Measurements from ENCODE around the gene FOSL1. TPM values are rescaled to one million over a fixed set of nuclear protein-coding genes. Genes with fewer than 3 reads are reported as not detected.

FOSL1 gene
- total and polyA plus RNA-seq, 2 of the 13 experiments (the other 11 are each of a cell fraction or from before 2014, with no cell fraction given): 4.0 to 4.1 TPM

- TF ChIP-seq FUBP1 (CRISPR knock-in tag; IDR thresholded peaks at IDR 0.05; ENCODE audit: borderline replicate concordance): no peak
- TF ChIP-seq ZNF580 (CRISPR knock-in tag; IDR thresholded peaks at IDR 0.05; ENCODE audit: borderline replicate concordance, low read depth): 0 out of 2 replicates have a peak, but pooled peaks have one; percentile 37
- TF ChIP-seq HCFC1 (IDR thresholded peaks at IDR 0.05; ENCODE audit: low read depth, low read length): no peak
- no peak for TF ChIP-seq MTF2 (CRISPR knock-in tag; IDR thresholded peaks at IDR 0.05; ENCODE audit: borderline replicate concordance)
- TF ChIP-seq CTCF (CRISPR knock-in tag; IDR thresholded peaks at IDR 0.05): peak; percentile 51
- TF ChIP-seq JUND (CRISPR knock-in tag; IDR thresholded peaks at IDR 0.05): no peak
- 0 out of 2 replicates have a peak, but pooled peaks have one; percentile 19 for TF ChIP-seq BRD4 (CRISPR knock-in tag; IDR thresholded peaks at IDR 0.05)
- 0 out of 2 replicates have a peak, but pooled peaks have one; percentile 34 for TF ChIP-seq SMYD3 (CRISPR knock-in tag; IDR thresholded peaks at IDR 0.05)
- TF ChIP-seq AFF4 (CRISPR knock-in tag; IDR thresholded peaks at IDR 0.05): no peak; the same call in 1 of the 2 replicates
- TF ChIP-seq ZNF615 (CRISPR knock-in tag; IDR thresholded peaks at IDR 0.05; ENCODE audit: borderline replicate concordance): no peak
- 0 out of 2 replicates have a peak, but pooled peaks have one; percentile 32 for TF ChIP-seq KLF11 (CRISPR knock-in tag; IDR thresholded peaks at IDR 0.05)
- peak; percentile 69; the same call in 1 of the 2 replicates for TF ChIP-seq ZNF33A (CRISPR knock-in tag; IDR thresholded peaks at IDR 0.05; ENCODE audit: borderline replicate concordance)
- TF ChIP-seq MAFK (conservative IDR thresholded peaks at IDR 0.05 in 1 of 2, IDR thresholded peaks at IDR 0.05 in 1 of 2; ENCODE audit: low read length in 2 of 2): peak; percentile 1 to 53; a peak in 1 of 4 replicates
- TF ChIP-seq ZNF414 (CRISPR knock-in tag; IDR thresholded peaks at IDR 0.05): 0 out of 2 replicates have a peak, but pooled peaks have one; percentile 73
- TF ChIP-seq RXRB (CRISPR knock-in tag; IDR thresholded peaks at IDR 0.05; ENCODE audit: borderline replicate concordance): peak; percentile 42; the same call in 1 of the 2 replicates
- peak; percentile 43; the same call in 1 of the 2 replicates for TF ChIP-seq ZNF331 (CRISPR knock-in tag; IDR thresholded peaks at IDR 0.05)
- peak; percentile 31; the same call in 1 of the 2 replicates for TF ChIP-seq PPARG (CRISPR knock-in tag; conservative IDR thresholded peaks at IDR 0.05)
These were observed 648 bp downstream of the FOSL1 start (continued) for GRCh38 chr11:65899356-65900124.
